Ishikawa (cell line): ENCODE measurements around the gene NAV2.

Experiments
- CEBPB ChIP-seq: IDR thresholded peaks from 2 replicates; pipeline ENCODE4 v1.6.1; 2012
- CREB1 ChIP-seq: IDR thresholded peaks from 2 replicates; pipeline ENCODE4 v1.6.1; 2012; ENCODE audit warnings: low read depth
- EGR1 ChIP-seq: IDR thresholded peaks from 2 replicates; pipeline ENCODE4 v1.6.1; 2012
- EP300 ChIP-seq: IDR thresholded peaks from 2 replicates; pipeline ENCODE4 v1.6.1; 2012; ENCODE audit warnings: borderline replicate concordance
- FOXM1 ChIP-seq: IDR thresholded peaks from 2 replicates; pipeline ENCODE4 v1.6.1; 2012; ENCODE audit warnings: low read depth, borderline replicate concordance
- NFIC ChIP-seq: IDR thresholded peaks from 2 replicates; pipeline ENCODE4 v1.6.1; 2012
- RAD21 ChIP-seq: IDR thresholded peaks from 2 replicates; pipeline ENCODE4 v1.6.1; 2012; ENCODE audit warnings: low read depth
- TAF1 ChIP-seq: IDR thresholded peaks from 2 replicates; pipeline ENCODE4 v1.6.1; 2012; ENCODE audit warnings: low read depth, mild to moderate bottlenecking
- TCF12 ChIP-seq: IDR thresholded peaks from 2 replicates; pipeline ENCODE4 v1.6.1; 2012; ENCODE audit warnings: low read depth
- TEAD4 ChIP-seq: IDR thresholded peaks from 2 replicates; pipeline ENCODE4 v1.6.1; 2012
- YY1 ChIP-seq: IDR thresholded peaks from 2 replicates; pipeline ENCODE4 v1.6.1; 2012; ENCODE audit warnings: low read depth
- ZBTB7A ChIP-seq: IDR thresholded peaks from 2 replicates; pipeline ENCODE4 v1.6.1; 2012; ENCODE audit warnings: low read depth
- TF ChIP-seq, protein P1 (sequence below): IDR thresholded peaks from 2 replicates; pipeline ENCODE4 v1.6.1; 2012
- TF ChIP-seq, protein P2 (sequence below): IDR thresholded peaks from 2 replicates; pipeline ENCODE4 v1.6.1; 2012; ENCODE audit warnings: low read depth, mild to moderate bottlenecking
- TF ChIP-seq, protein P3 (sequence below): IDR thresholded peaks from 2 replicates; pipeline ENCODE4 v1.6.1; 2012

NAV2 gene

DNA sequence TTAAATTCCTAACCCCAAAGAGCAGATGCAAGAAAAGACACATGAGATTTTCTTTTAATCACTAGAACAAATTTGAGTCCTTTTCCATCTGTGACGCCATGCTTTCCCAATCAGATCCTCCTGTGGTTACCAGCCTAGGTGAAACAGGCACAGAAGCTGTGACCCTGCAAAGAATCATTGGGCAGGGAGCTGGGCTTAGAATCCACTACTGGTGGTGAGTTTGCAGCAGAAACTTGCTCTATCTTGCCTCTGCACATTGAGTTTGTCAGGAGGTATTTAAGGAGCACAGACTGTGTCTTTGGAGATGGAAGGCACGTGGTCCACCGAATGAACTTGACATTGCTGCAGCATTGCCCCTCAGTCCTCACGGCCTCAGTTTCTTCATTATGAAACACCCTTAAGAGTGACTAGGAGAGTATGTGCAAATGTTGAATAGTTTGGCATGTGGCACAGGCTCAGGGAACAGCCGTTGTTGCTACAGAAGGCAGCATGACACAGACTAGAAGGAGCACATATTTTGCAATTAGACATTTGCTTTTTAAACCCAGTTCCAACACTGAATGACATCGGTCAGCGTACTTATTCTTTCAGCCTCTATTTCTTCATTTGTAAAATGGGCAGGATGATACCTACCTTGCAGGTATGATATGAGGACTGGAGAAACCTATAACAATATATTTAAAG lies 320.1 kb downstream of the NAV2 start:
- TF ChIP-seq, protein P1, sequence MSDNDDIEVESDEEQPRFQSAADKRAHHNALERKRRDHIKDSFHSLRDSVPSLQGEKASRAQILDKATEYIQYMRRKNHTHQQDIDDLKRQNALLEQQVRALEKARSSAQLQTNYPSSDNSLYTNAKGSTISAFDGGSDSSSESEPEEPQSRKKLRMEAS: no peak
- TF ChIP-seq EP300 (no peak), FOXM1 (no peak), TEAD4 (no peak), CEBPB (no peak), ZBTB7A (no peak), TAF1 (no peak), EGR1 (no peak), NFIC (no peak), RAD21 (no peak), YY1 (no peak), TCF12 (no peak), CREB1 (no peak)
- TF ChIP-seq, protein P2, sequence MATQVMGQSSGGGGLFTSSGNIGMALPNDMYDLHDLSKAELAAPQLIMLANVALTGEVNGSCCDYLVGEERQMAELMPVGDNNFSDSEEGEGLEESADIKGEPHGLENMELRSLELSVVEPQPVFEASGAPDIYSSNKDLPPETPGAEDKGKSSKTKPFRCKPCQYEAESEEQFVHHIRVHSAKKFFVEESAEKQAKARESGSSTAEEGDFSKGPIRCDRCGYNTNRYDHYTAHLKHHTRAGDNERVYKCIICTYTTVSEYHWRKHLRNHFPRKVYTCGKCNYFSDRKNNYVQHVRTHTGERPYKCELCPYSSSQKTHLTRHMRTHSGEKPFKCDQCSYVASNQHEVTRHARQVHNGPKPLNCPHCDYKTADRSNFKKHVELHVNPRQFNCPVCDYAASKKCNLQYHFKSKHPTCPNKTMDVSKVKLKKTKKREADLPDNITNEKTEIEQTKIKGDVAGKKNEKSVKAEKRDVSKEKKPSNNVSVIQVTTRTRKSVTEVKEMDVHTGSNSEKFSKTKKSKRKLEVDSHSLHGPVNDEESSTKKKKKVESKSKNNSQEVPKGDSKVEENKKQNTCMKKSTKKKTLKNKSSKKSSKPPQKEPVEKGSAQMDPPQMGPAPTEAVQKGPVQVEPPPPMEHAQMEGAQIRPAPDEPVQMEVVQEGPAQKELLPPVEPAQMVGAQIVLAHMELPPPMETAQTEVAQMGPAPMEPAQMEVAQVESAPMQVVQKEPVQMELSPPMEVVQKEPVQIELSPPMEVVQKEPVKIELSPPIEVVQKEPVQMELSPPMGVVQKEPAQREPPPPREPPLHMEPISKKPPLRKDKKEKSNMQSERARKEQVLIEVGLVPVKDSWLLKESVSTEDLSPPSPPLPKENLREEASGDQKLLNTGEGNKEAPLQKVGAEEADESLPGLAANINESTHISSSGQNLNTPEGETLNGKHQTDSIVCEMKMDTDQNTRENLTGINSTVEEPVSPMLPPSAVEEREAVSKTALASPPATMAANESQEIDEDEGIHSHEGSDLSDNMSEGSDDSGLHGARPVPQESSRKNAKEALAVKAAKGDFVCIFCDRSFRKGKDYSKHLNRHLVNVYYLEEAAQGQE: no peak
- TF ChIP-seq, protein P3, sequence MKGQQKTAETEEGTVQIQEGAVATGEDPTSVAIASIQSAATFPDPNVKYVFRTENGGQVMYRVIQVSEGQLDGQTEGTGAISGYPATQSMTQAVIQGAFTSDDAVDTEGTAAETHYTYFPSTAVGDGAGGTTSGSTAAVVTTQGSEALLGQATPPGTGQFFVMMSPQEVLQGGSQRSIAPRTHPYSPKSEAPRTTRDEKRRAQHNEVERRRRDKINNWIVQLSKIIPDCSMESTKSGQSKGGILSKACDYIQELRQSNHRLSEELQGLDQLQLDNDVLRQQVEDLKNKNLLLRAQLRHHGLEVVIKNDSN: no peak

DNA sequence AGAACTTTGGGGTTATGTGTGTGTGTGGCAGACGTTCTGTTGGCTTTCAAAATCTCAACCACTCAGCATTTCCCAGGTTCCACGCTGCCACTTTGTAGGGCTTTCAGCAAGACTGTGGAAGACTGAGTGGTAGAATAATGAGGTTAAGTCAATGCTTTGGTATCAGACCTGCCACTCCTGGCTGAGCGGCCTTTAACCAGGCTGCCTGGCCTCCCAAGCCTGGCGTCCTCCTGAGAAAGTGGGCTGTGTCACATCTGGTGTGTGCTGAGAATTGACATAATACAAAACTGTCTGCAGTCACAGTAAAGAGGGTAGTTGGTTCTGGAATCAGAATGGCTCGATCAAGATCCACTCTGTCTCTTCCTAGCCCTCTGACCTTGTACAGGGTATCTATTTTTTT lies 321.2 kb downstream of the NAV2 start:
- TF ChIP-seq CREB1: no peak
- no peak for TF ChIP-seq EGR1
- TF ChIP-seq, protein P1: no peak
- TF ChIP-seq NFIC: no peak
- TF ChIP-seq, protein P3: no peak
- no peak for TF ChIP-seq EP300
- TF ChIP-seq YY1: no peak
- TF ChIP-seq TAF1: no peak
- TF ChIP-seq TCF12: no peak
- TF ChIP-seq, protein P2: no peak
- TF ChIP-seq TEAD4: no peak
- TF ChIP-seq CEBPB: no peak
- no peak for TF ChIP-seq RAD21
- no peak for TF ChIP-seq ZBTB7A
- no peak for TF ChIP-seq FOXM1

DNA sequence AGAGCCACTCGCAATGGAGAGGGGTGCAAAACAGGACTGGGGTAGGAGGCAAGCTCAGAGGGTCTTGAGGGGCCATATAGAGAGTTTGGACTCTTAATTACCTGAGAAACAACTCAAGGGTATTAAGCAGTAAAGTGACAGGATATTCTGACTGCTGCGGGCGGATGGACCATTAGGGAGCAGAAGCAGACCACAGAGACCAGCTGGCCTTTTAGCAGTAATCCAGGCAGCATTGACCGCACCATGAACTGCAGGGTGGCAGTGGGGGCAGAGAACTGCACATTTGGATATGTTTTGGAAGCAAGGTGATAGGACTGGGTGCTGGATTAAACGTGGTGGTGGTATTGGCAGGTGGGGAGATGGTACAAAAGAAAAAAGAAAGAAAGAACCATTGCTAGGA lies 322.3 kb downstream of the NAV2 start:
- no peak for TF ChIP-seq CEBPB
- TF ChIP-seq, protein P3: no peak
- no peak for TF ChIP-seq ZBTB7A
- TF ChIP-seq, protein P2: no peak
- TF ChIP-seq RAD21: no peak
- TF ChIP-seq EGR1: no peak
- no peak for TF ChIP-seq NFIC
- TF ChIP-seq TEAD4: no peak
- no peak for TF ChIP-seq TCF12
- TF ChIP-seq, protein P1: no peak
- TF ChIP-seq FOXM1: no peak
- TF ChIP-seq YY1: no peak
- no peak for TF ChIP-seq CREB1

DNA sequence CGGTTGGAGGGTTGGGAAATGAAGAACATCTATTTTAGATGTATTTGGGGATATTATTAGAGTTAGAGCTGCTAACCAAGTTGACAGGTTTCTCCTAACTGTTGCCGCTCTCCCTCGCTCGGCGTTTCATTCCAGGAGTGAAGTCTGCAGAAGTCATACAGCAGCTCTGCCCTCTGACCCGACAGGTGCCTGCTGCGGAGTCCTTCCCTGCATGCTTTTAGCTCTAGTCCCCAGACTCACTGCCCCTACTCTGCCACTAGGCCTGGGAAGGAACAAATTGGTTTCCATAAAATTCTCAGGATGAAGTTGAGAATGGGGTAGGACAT lies 322.7 kb downstream of the NAV2 start:
- no peak for TF ChIP-seq NFIC
- TF ChIP-seq YY1: no peak
- TF ChIP-seq RAD21: no peak
- TF ChIP-seq, protein P3: no peak
- TF ChIP-seq, protein P2: no peak
- no peak for TF ChIP-seq EP300
- no peak for TF ChIP-seq EGR1
- no peak for TF ChIP-seq ZBTB7A
